HUES6 (cell line): ENCODE measurements around the gene SELENOM.

Experiments
- H3K27ac ChIP-seq: 2 replicates; pipeline ENCODE4 v1.7.0; 2013; ENCODE audit warnings: low read depth, mild to moderate bottlenecking, low read length, inconsistent platforms
- H3K27me3 ChIP-seq: 2 replicates; pipeline ENCODE4 v1.6.1; 2013; ENCODE audit warnings: low read length; ENCODE audit not compliant: control insufficient read depth, insufficient read depth
- H3K36me3 ChIP-seq: 2 replicates; pipeline ENCODE4 v1.6.1; 2013; ENCODE audit warnings: low read length; ENCODE audit not compliant: control insufficient read depth, insufficient read depth
- H3K4me1 ChIP-seq: 2 replicates; pipeline ENCODE4 v1.6.1; 2013; ENCODE audit warnings: low read length; ENCODE audit not compliant: control insufficient read depth, insufficient read depth
- H3K4me3 ChIP-seq: 2 replicates; pipeline ENCODE4 v1.5.1; 2013; ENCODE audit warnings: low read depth, low read length
- H3K9ac ChIP-seq: one replicate; pipeline ENCODE4 v1.6.1; 2013; ENCODE audit warnings: mild to moderate bottlenecking, low read length
- H3K9me3 ChIP-seq: 2 replicates; pipeline ENCODE4 v1.6.1; 2013; ENCODE audit warnings: low read depth, low read length; ENCODE audit not compliant: control insufficient read depth, insufficient read depth

SELENOM gene

GRCh38 chr22:31142285-31142684 lies 34.9 kb upstream of the SELENOM start:
- Histone ChIP-seq H3K27me3 (peaks cover 3% of the 10 kb centered on the region; the same call in 1 of the 2 replicates), H3K27ac (no peak overlapping the region), H3K4me3 (no peak overlapping the region), H3K36me3 (peaks cover 9% of the 10 kb centered on the region; the same call in 1 of the 2 replicates), H3K9ac (no peak overlapping the region), H3K4me1 (peaks cover 20% of the 10 kb centered on the region), H3K9me3 (peaks cover 6% of the 10 kb centered on the region; the same call in 1 of the 2 replicates)

GRCh38 chr22:31141551-31141950 lies 34.2 kb upstream of the SELENOM start:
- Histone ChIP-seq H3K9me3 (peaks cover 6% of the 10 kb centered on the region; the same call in 1 of the 2 replicates), H3K27ac (no peak overlapping the region), H3K36me3 (peaks cover 16% of the 10 kb centered on the region), H3K9ac (no peak overlapping the region), H3K4me1 (peaks cover 20% of the 10 kb centered on the region), H3K4me3 (no peak overlapping the region), H3K27me3 (peaks cover 3% of the 10 kb centered on the region; the same call in 1 of the 2 replicates)

- Histone ChIP-seq H3K4me1 (peaks cover 20% of the 10 kb centered on the region), H3K36me3 (peaks cover 24% of the 10 kb centered on the region), H3K9ac (no peak overlapping the region), H3K4me3 (no peak overlapping the region), H3K9me3 (peaks cover 6% of the 10 kb centered on the region; the same call in 1 of the 2 replicates), H3K27me3 (peaks cover 3% of the 10 kb centered on the region; the same call in 1 of the 2 replicates), H3K27ac (no peak overlapping the region; the same call in 1 of the 2 replicates)
Observed at GRCh38 chr22:31140746-31141145, 33.4 kb upstream of the SELENOM start.

GRCh38 chr22:31139866-31140716 lies 32.7 kb upstream of the SELENOM start, which contains the start of gene PLA2G3:
Gene PLA2G3, minus strand, starts transcription at chr22:31140508. Its CDS starts 154 bp downstream, at chr22:31140354.
- Histone ChIP-seq H3K27me3 (peaks cover 3% of the 10 kb centered on the region; the same call in 1 of the 2 replicates), H3K4me1 (peaks cover 20% of the 10 kb centered on the region), H3K9me3 (peaks cover 6% of the 10 kb centered on the region; the same call in 1 of the 2 replicates), H3K36me3 (peaks cover 30% of the 10 kb centered on the region), H3K9ac (peak within 1 kb of the TSS; percentile 5), H3K4me3 (peak within 1 kb of the TSS; percentile 50), H3K27ac (no peak within 1 kb of the TSS; the same call in 1 of the 2 replicates)

GRCh38 chr22:31139066-31139465 lies 31.7 kb upstream of the SELENOM start:
- peaks cover 20% of the 10 kb centered on the region for H3K4me1 ChIP-seq
- peak overlapping the region; percentile 50; the same call in 1 of the 2 replicates for H3K4me3 ChIP-seq
- H3K27ac ChIP-seq: no peak overlapping the region
- no peak overlapping the region for H3K9ac ChIP-seq
- no peaks in the 10 kb centered on the region for H3K9me3 ChIP-seq
- H3K27me3 ChIP-seq: peaks cover 3% of the 10 kb centered on the region; the same call in 1 of the 2 replicates
- H3K36me3 ChIP-seq: peaks cover 38% of the 10 kb centered on the region

- H3K9me3 ChIP-seq: no peaks in the 10 kb centered on the region
- H3K9ac ChIP-seq: no peak overlapping the region
- H3K27ac ChIP-seq: no peak overlapping the region
- peaks cover 45% of the 10 kb centered on the region for H3K36me3 ChIP-seq
- no peaks in the 10 kb centered on the region for H3K27me3 ChIP-seq
- no peak overlapping the region for H3K4me3 ChIP-seq
- H3K4me1 ChIP-seq: peaks cover 20% of the 10 kb centered on the region
Observed at GRCh38 chr22:31138126-31138525, 30.8 kb upstream of the SELENOM start.

GRCh38 chr22:31137721-31138120 lies 30.4 kb upstream of the SELENOM start:
- Histone ChIP-seq H3K27me3 (no peaks in the 10 kb centered on the region), H3K4me1 (peaks cover 20% of the 10 kb centered on the region), H3K27ac (no peak overlapping the region), H3K36me3 (peaks cover 50% of the 10 kb centered on the region), H3K4me3 (no peak overlapping the region), H3K9ac (no peak overlapping the region), H3K9me3 (no peaks in the 10 kb centered on the region)

- Histone ChIP-seq H3K36me3 (peaks cover 51% of the 10 kb centered on the region), H3K27ac (no peak overlapping the region), H3K4me3 (no peak overlapping the region), H3K4me1 (peaks cover 20% of the 10 kb centered on the region), H3K9ac (no peak overlapping the region), H3K9me3 (no peaks in the 10 kb centered on the region), H3K27me3 (no peaks in the 10 kb centered on the region)
Observed at GRCh38 chr22:31136711-31137110, 29.3 kb upstream of the SELENOM start.

GRCh38 chr22:31136155-31136554 lies 28.8 kb upstream of the SELENOM start:
- H3K27ac ChIP-seq: no peak overlapping the region
- no peaks in the 10 kb centered on the region for H3K27me3 ChIP-seq
- H3K36me3 ChIP-seq: peaks cover 51% of the 10 kb centered on the region
- H3K4me1 ChIP-seq: peaks cover 20% of the 10 kb centered on the region
- H3K9me3 ChIP-seq: no peaks in the 10 kb centered on the region
- no peak overlapping the region for H3K9ac ChIP-seq
- no peak overlapping the region for H3K4me3 ChIP-seq

GRCh38 chr22:31135706-31136105 lies 28.3 kb upstream of the SELENOM start:
- Histone ChIP-seq H3K27me3 (no peaks in the 10 kb centered on the region), H3K9me3 (no peaks in the 10 kb centered on the region), H3K4me3 (no peak overlapping the region), H3K9ac (no peak overlapping the region), H3K36me3 (peaks cover 51% of the 10 kb centered on the region), H3K4me1 (peaks cover 17% of the 10 kb centered on the region), H3K27ac (no peak overlapping the region)

- Histone ChIP-seq H3K27me3 (no peaks in the 10 kb centered on the region), H3K27ac (no peak overlapping the region)
Observed at GRCh38 chr22:31134688-31135087, 27.3 kb upstream of the SELENOM start.

More at GRCh38 chr22:31134688-31135087, 27.3 kb upstream of the SELENOM start:
- Histone ChIP-seq H3K4me1 (peaks cover 9% of the 10 kb centered on the region; the same call in 1 of the 2 replicates), H3K9me3 (no peaks in the 10 kb centered on the region), H3K9ac (no peak overlapping the region), H3K4me3 (no peak overlapping the region), H3K36me3 (peaks cover 51% of the 10 kb centered on the region)
